Measurements from ENCODE around the gene EXPH5. TPM values are rescaled to one million over a fixed set of nuclear protein-coding genes. Genes with fewer than 3 reads are reported as not detected.

EXPH5 gene
- total and polyA plus RNA-seq, 2 donors (not counting 1 experiment from before 2014, with no cell fraction given) = 0.12 to 0.37 TPM

- DNase-seq (no peak), ATAC-seq (ENCODE audit: low read depth) (no peak)
- Mint-ChIP-seq H3K27me3 (peaks cover 48% of the 10 kb centered on the region), H3K4me3 (peak overlapping the region; percentile 97), H3K9me3 (ENCODE audit: insufficient read depth) (no peaks in the 10 kb centered on the region), H3K4me1 (peaks cover 16% of the 10 kb centered on the region), H3K27ac (no peak overlapping the region)
- peak overlapping the region in 4 of 5 experiments; percentile 57 to 81 (median 73) for H3K4me3 ChIP-seq (ENCODE audit: control extremely low read depth in 1 of 5, extremely low read depth in 1 of 5, insufficient read depth in 1 of 5, low read depth in 2 of 5, low read length in 4 of 5)
- peak overlapping the region; percentile 94 for H3K4me2 ChIP-seq (replicated peaks; ENCODE audit: low read depth, low read length, poor library complexity, severe bottlenecking)
- H3K27me3 ChIP-seq (replicated peaks in 1 of 4; ENCODE audit: control extremely low read depth in 1 of 4, control insufficient read depth in 3 of 4, insufficient read depth in 4 of 4, low read length in 3 of 4) = peaks cover 0 to 29% (median 14%) of the 10 kb centered on the region in 4 experiments
- intact Hi-C loops (cut with micrococcal nuclease) = loop anchor here (2.0 to 10.0 kb wide), 2 partner anchors 71 to 129 kb away; partner anchors contain the start of genes C11orf65 and DDX10
- H3K79me2 ChIP-seq (ENCODE audit: control insufficient read depth, insufficient read depth, low read length) = no peaks in the 10 kb centered on the region
- peaks cover 8 to 9% of the 10 kb centered on the region in 2 donors for H3K4me1 ChIP-seq (ENCODE audit: control insufficient read depth in 2 of 2, insufficient read depth in 2 of 2, low read length in 2 of 2)
- no peaks in the 10 kb centered on the region for H4K20me1 ChIP-seq (ENCODE audit: control insufficient read depth, insufficient read depth, low read length, poor library complexity, severe bottlenecking)
- H3K27ac ChIP-seq (ENCODE audit: low read length in 2 of 2) = no peak overlapping the region
- ChIA-PET CTCF (no interaction called here), POLR2A (no interaction called here)
- H3K9ac ChIP-seq (ENCODE audit: low read length) = peak overlapping the region; percentile 80
- no peak for TF ChIP-seq EZH2 (IDR thresholded peaks at IDR 0.05; ENCODE audit: borderline replicate concordance, insufficient read depth, low read depth, low read length, poor library complexity, severe bottlenecking)
- TF ChIP-seq CTCF (IDR thresholded peaks at IDR 0.05) = no peak
- no CpG with 5 or more reads among the region's 5 CpGs for WGBS (ENCODE audit: insufficient coverage)
- peaks cover 0 to 5% (median 0%) of the 10 kb centered on the region in 3 donors for H3K9me3 ChIP-seq (ENCODE audit: control extremely low read depth in 1 of 3, control insufficient read depth in 2 of 3, insufficient read depth in 1 of 3, low read length in 2 of 3)
- H2AFZ ChIP-seq (ENCODE audit: insufficient read depth, low read depth, low read length, poor library complexity, severe bottlenecking) = peak overlapping the region; percentile 83
- H3K36me3 ChIP-seq (replicated peaks in 1 of 2; ENCODE audit: control extremely low read depth in 1 of 2, control insufficient read depth in 1 of 2, extremely low read depth in 1 of 2, insufficient read depth in 2 of 2, low read length in 1 of 2) = no peaks in the 10 kb centered on the region
Measured at GRCh38 chr11:108593923-108594434, 411 bp upstream of the EXPH5 start.

- H3K79me2 ChIP-seq (ENCODE audit: control insufficient read depth, insufficient read depth, low read length) = no peaks in the 10 kb centered on the region
- no peak for TF ChIP-seq CTCF (IDR thresholded peaks at IDR 0.05)
- no peak for TF ChIP-seq EZH2 (IDR thresholded peaks at IDR 0.05; ENCODE audit: borderline replicate concordance, insufficient read depth, low read depth, low read length, poor library complexity, severe bottlenecking)
- peak overlapping the region; percentile 94 for H3K4me2 ChIP-seq (replicated peaks; ENCODE audit: low read depth, low read length, poor library complexity, severe bottlenecking)
- POLR2A ChIA-PET = interaction anchor here (0.5 to 0.6 kb wide), 2 partner anchors 133 to 662 kb away, joined by 3 read pairs; no protein-coding TSS in a partner anchor
- Mint-ChIP-seq H3K27me3 (peaks cover 49% of the 10 kb centered on the region), H3K27ac (no peak overlapping the region), H3K4me3 (peak overlapping the region; percentile 97), H3K9me3 (ENCODE audit: insufficient read depth) (no peaks in the 10 kb centered on the region), H3K4me1 (peaks cover 16% of the 10 kb centered on the region)
- no peaks in the 10 kb centered on the region for H3K36me3 ChIP-seq (replicated peaks in 1 of 2; ENCODE audit: control extremely low read depth in 1 of 2, control insufficient read depth in 1 of 2, extremely low read depth in 1 of 2, insufficient read depth in 2 of 2, low read length in 1 of 2)
- WGBS (ENCODE audit: insufficient coverage) = 0% methylated on average over 29 of the region's 43 CpGs
- CTCF ChIA-PET = no interaction called here
- intact Hi-C loops (cut with micrococcal nuclease) = loop anchor here (2.0 to 10.0 kb wide), 2 partner anchors 72 to 128 kb away; partner anchors contain the start of genes C11orf65 and DDX10
- peaks cover 0 to 29% (median 14%) of the 10 kb centered on the region in 4 experiments for H3K27me3 ChIP-seq (replicated peaks in 1 of 4; ENCODE audit: control extremely low read depth in 1 of 4, control insufficient read depth in 3 of 4, insufficient read depth in 4 of 4, low read length in 3 of 4)
- H3K27ac ChIP-seq (ENCODE audit: low read length in 2 of 2) = no peak overlapping the region
- ATAC-seq (ENCODE audit: low read depth) (peak; percentile 19), DNase-seq (peak; percentile 47)
- peak overlapping the region; percentile 57 to 81 (median 73) for H3K4me3 ChIP-seq (ENCODE audit: control extremely low read depth in 1 of 5, extremely low read depth in 1 of 5, insufficient read depth in 1 of 5, low read depth in 2 of 5, low read length in 4 of 5)
- H3K9ac ChIP-seq (ENCODE audit: low read length) = peak overlapping the region; percentile 80
- H4K20me1 ChIP-seq (ENCODE audit: control insufficient read depth, insufficient read depth, low read length, poor library complexity, severe bottlenecking) = no peaks in the 10 kb centered on the region
- H3K9me3 ChIP-seq (ENCODE audit: control extremely low read depth in 1 of 3, control insufficient read depth in 2 of 3, insufficient read depth in 1 of 3, low read length in 2 of 3) = peaks cover 0 to 5% (median 0%) of the 10 kb centered on the region in 3 donors
- peak overlapping the region; percentile 83 for H2AFZ ChIP-seq (ENCODE audit: insufficient read depth, low read depth, low read length, poor library complexity, severe bottlenecking)
- H3K4me1 ChIP-seq (ENCODE audit: control insufficient read depth in 2 of 2, insufficient read depth in 2 of 2, low read length in 2 of 2) = peaks cover 8 to 9% of the 10 kb centered on the region in 2 donors
Measured at GRCh38 chr11:108592591-108593213, 866 bp downstream of the EXPH5 start.
